Astrocyte (in vitro differentiated cells and primary cell): ENCODE data around the gene RAD51B.

ENCODE experiments used
- EZH2 ChIP-seq: IDR thresholded peaks from 2 replicates; pipeline ENCODE4 v1.6.1; 2012; ENCODE audit warnings: mild to moderate bottlenecking, low read length, inconsistent platforms; ENCODE audit not compliant: insufficient read depth
- TF ChIP-seq, protein P1 (sequence below): IDR thresholded peaks from 2 replicates; pipeline ENCODE4 v1.5.1; 2011; ENCODE audit warnings: low read depth, mild to moderate bottlenecking, inconsistent platforms, low read length, moderate library complexity; ENCODE audit not compliant: insufficient read depth

DNA sequence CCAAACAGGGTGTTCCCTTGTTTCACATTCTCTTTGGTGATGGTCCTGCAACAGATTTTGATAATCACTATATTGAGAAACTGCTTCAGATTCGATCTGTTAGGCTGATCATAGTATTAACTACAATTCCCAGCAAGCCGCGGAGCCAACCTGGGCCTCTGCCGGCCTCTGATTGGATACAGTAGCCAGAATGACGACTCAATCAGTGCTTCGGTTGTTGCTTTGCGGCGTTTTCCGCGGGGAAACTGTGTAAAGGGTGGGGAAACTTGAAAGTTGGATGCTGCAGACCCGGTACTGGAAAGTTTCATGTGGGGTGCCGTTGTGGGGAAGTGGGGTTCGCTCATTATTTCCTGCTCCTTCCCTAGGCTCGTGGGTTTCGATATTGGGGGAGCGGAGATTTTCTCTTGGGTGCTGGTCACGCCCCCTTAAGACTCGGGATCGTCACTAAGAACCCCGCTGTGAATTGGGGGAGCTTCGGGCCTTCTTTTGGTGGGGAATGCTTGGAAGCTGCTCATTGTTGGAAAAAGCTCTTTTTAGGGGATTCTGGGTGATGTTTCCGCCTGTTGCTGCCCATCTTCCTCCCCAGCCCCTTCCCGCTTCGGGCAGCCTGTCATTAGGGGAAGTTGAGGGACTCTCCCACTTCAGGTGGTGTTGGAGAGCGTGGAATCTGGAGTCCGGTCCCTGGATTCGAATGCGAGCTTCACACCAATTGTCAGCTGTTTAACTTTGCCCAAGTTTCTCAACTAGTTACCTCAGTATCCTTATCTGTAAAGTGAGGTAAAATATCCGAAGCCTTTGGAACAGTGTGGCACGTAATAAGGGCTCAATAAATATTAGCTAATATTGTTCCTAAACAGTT is at the start of gene RAD51B:
- TF ChIP-seq, protein P1, sequence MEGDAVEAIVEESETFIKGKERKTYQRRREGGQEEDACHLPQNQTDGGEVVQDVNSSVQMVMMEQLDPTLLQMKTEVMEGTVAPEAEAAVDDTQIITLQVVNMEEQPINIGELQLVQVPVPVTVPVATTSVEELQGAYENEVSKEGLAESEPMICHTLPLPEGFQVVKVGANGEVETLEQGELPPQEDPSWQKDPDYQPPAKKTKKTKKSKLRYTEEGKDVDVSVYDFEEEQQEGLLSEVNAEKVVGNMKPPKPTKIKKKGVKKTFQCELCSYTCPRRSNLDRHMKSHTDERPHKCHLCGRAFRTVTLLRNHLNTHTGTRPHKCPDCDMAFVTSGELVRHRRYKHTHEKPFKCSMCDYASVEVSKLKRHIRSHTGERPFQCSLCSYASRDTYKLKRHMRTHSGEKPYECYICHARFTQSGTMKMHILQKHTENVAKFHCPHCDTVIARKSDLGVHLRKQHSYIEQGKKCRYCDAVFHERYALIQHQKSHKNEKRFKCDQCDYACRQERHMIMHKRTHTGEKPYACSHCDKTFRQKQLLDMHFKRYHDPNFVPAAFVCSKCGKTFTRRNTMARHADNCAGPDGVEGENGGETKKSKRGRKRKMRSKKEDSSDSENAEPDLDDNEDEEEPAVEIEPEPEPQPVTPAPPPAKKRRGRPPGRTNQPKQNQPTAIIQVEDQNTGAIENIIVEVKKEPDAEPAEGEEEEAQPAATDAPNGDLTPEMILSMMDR: no peak
- no peak for TF ChIP-seq EZH2
